PC-9 (cell line): ENCODE results near the gene CCDC102B. TPM values are rescaled to one million over a fixed set of nuclear protein-coding genes. Genes with fewer than 3 reads are reported as not detected.

Experiments
- BruUV-seq: library from RNA; stranded (reverse); fragments of 400-500 nt; replicated peaks from 2 replicates; lab custom pipeline; 2021; lab: Mats Ljungman, UMichigan
- CTCF ChIA-PET: fragments of 300-600 bp; sonication (Branson Sonifier 250); formaldehyde crosslinking; loops from one replicate; lab custom pipeline; 2022; ENCODE audit warnings: antibody characterized with exemption; lab: Charles Lee
- POLR2A ChIA-PET: fragments of 300-600 bp; sonication (Branson Sonifier 250); formaldehyde crosslinking; loops from one replicate; lab custom pipeline; 2022; ENCODE audit warnings: antibody characterized with exemption; ENCODE audit not compliant: unreplicated experiment; lab: Charles Lee
- DNase-seq, 2 experiments: peaks; one replicate each; pipeline versions ENCODE4 v3.0.0 to v3.0.0-alpha.2; 2015 to 2022; ENCODE audit warnings: mixed read lengths in 1 of 2
- H2AFZ ChIP-seq: fragments of 200-600 bp; sonication (generic); 2 replicates; pipeline ENCODE4 v1.8.1; 2017; ENCODE audit warnings: antibody characterized with exemption
- H3F3A ChIP-seq: fragments of 200-600 bp; sonication (generic); 2 replicates; pipeline ENCODE4 v1.8.1; 2017; ENCODE audit warnings: antibody characterized with exemption, mild to moderate bottlenecking, low read depth; ENCODE audit not compliant: insufficient read depth
- H3K27ac ChIP-seq: fragments of 200-600 bp; sonication (generic); 2 replicates; pipeline ENCODE4 v1.6.1; 2016; ENCODE audit warnings: mixed run types
- H3K27me3 ChIP-seq: fragments of 200-600 bp; sonication (generic); 2 replicates; pipeline ENCODE4 v1.6.1; 2016; ENCODE audit warnings: low read depth, mixed run types; ENCODE audit not compliant: insufficient read depth
- H3K36me3 ChIP-seq: fragments of 200-600 bp; sonication (generic); 2 replicates; pipeline ENCODE4 v1.6.1; 2016; ENCODE audit warnings: low read depth, mixed run types
- H3K4me1 ChIP-seq: fragments of 200-600 bp; sonication (generic); replicated peaks from 2 replicates; pipeline ENCODE4 v1.6.1; 2016; ENCODE audit warnings: mixed run types; ENCODE audit not compliant: insufficient read depth
- H3K4me2 ChIP-seq: fragments of 200-600 bp; sonication (generic); 2 replicates; pipeline ENCODE4 v1.6.1; 2017; ENCODE audit warnings: mixed run types
- H3K4me3 ChIP-seq: fragments of 200-600 bp; sonication (generic); 2 replicates; pipeline ENCODE4 v1.6.1; 2016; ENCODE audit warnings: mixed run types
- H3K79me2 ChIP-seq: fragments of 200-600 bp; sonication (generic); 2 replicates; pipeline ENCODE4 v1.6.1; 2017; ENCODE audit warnings: low read depth, mixed run types
- H3K9me2 ChIP-seq: fragments of 200-600 bp; sonication (generic); 2 replicates; pipeline ENCODE4 v1.8.1; 2017; ENCODE audit warnings: mild to moderate bottlenecking; ENCODE audit not compliant: insufficient read depth
- H3K9me3 ChIP-seq: fragments of 200-600 bp; sonication (generic); 2 replicates; pipeline ENCODE4 v1.8.1; 2016; ENCODE audit warnings: low read depth; ENCODE audit not compliant: insufficient read depth
- H4K20me1 ChIP-seq: fragments of 200-600 bp; sonication (generic); 2 replicates; pipeline ENCODE4 v1.8.1; 2017; ENCODE audit not compliant: insufficient read depth
- EZH2 ChIP-seq: fragments of 200-600 bp; sonication (generic); IDR thresholded peaks from 2 replicates; pipeline ENCODE4 v1.8.0; 2017; ENCODE audit warnings: antibody characterized with exemption, low read depth
- intact Hi-C: fragments of 100-400 bp; cut with micrococcal nuclease; formaldehyde crosslinking; loops from one replicate; pipeline ENCODE4 v1.10.0; 2022; ENCODE audit not compliant: unreplicated experiment
- total RNA-seq: library from RNA; stranded (reverse); gene quantifications from 2 replicates; pipeline ENCODE4 v1.2.3, GENCODE V29; 2021
- TF ChIP-seq, protein P1 (sequence below): fragments of 200-600 bp; sonication (generic); conservative IDR thresholded peaks from 2 replicates; pipeline ENCODE4 v1.6.1; 2017; ENCODE audit warnings: mixed run types, antibody characterized with exemption, mild to moderate bottlenecking, moderate library complexity

The CCDC102B gene
- total RNA-seq, 1 experiment from 2014 or later: 1.9 TPM

DNA sequence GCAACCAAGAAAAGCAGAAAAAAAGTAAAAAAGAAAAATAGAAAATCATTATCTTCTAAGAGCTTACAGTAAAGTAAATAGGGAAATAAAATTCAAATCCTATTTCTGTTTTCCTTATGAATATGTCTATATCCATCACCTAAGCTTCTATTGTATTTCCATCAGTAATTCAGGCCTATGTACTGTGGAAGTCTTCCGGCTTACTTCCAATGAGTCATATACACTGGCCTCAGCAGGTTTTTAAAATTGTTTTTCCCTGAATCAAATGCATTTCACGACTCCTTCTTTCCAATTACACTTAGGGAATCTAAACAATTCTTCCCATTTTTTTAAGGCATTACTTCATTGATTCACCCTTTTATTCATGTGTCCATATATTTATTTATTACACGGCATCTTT is 164.7 kb downstream of the CCDC102B start:
- Histone ChIP-seq H3K4me3 (no peak overlapping the region), H3K36me3 (no peaks in the 10 kb centered on the region), H4K20me1 (no peaks in the 10 kb centered on the region), H3K27ac (no peak overlapping the region), H2AFZ (no peak overlapping the region), H3K4me2 (no peak overlapping the region), H3K9me2 (0 out of 2 replicates have a peak, but pooled peaks cover 5% of the 10 kb centered on the region), H3K27me3 (no peaks in the 10 kb centered on the region), H3K79me2 (no peaks in the 10 kb centered on the region), H3K9me3 (no peaks in the 10 kb centered on the region), H3K4me1 (no peaks in the 10 kb centered on the region), H3F3A (no peaks in the 10 kb centered on the region)
- CTCF ChIA-PET: no interaction called here
- intact Hi-C loops: no loop called here
- no TSS peak for BruUV-seq
- TF ChIP-seq, protein P1, sequence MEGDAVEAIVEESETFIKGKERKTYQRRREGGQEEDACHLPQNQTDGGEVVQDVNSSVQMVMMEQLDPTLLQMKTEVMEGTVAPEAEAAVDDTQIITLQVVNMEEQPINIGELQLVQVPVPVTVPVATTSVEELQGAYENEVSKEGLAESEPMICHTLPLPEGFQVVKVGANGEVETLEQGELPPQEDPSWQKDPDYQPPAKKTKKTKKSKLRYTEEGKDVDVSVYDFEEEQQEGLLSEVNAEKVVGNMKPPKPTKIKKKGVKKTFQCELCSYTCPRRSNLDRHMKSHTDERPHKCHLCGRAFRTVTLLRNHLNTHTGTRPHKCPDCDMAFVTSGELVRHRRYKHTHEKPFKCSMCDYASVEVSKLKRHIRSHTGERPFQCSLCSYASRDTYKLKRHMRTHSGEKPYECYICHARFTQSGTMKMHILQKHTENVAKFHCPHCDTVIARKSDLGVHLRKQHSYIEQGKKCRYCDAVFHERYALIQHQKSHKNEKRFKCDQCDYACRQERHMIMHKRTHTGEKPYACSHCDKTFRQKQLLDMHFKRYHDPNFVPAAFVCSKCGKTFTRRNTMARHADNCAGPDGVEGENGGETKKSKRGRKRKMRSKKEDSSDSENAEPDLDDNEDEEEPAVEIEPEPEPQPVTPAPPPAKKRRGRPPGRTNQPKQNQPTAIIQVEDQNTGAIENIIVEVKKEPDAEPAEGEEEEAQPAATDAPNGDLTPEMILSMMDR: no peak
- no peak for TF ChIP-seq EZH2
- POLR2A ChIA-PET: no interaction called here
- no peak for DNase-seq

DNA sequence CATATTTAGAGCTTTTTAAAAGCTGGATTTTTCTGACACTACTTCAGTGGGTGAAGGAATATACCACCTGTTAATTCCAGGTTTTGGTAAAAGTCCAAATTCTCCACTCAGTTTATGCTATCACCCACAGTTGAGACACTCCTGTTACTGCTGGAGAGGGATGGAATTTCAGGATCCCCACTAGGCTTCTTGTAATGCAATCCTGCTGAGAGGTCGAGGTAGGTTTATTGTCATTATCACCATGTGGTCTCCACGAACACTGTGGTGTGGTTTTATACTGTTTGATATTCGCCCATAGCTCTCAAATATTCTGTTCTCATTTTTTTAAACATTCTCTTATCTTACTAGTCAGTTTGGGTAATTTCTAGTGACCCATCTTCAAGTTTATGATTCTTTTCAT is 167.9 kb downstream of the CCDC102B start:
- no peaks in the 10 kb centered on the region for H3K4me1 ChIP-seq
- intact Hi-C loops: no loop called here
- no peak overlapping the region for H3K4me3 ChIP-seq
- no peaks in the 10 kb centered on the region for H3K79me2 ChIP-seq
- H2AFZ ChIP-seq: no peak overlapping the region
- no peaks in the 10 kb centered on the region for H3K27me3 ChIP-seq
- H3K36me3 ChIP-seq: no peaks in the 10 kb centered on the region
- H3K9me2 ChIP-seq: 0 out of 2 replicates have a peak, but pooled peaks cover 5% of the 10 kb centered on the region
- no peaks in the 10 kb centered on the region for H4K20me1 ChIP-seq
- POLR2A ChIA-PET: no interaction called here
- BruUV-seq: no TSS peak
- TF ChIP-seq EZH2: no peak
- TF ChIP-seq, protein P1: no peak
- H3F3A ChIP-seq: no peaks in the 10 kb centered on the region
- DNase-seq: no peak
- H3K9me3 ChIP-seq: no peaks in the 10 kb centered on the region
- H3K4me2 ChIP-seq: no peak overlapping the region
- CTCF ChIA-PET: no interaction called here
- H3K27ac ChIP-seq: no peak overlapping the region

DNA sequence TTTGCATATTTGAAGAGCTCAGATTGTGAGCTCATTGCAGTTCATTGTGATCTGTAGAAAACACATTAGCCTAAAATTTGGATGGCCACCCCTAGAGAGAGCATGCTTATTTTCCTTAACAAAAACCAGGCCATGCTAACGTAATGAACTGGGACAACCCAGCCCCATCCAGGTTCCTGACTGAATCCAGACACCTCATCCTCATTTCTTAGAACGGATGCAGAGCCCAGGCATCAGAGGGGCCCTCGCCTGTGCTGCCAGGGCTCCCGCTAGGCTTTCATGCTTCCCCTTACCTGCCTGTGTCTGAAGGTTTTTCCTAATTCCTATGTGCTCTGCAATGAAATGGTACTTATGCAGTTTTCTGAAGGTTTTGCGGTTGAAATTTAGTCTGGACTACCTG is 171.1 kb downstream of the CCDC102B start:
- no peak for DNase-seq
- no peaks in the 10 kb centered on the region for H3K27me3 ChIP-seq
- no peaks in the 10 kb centered on the region for H3K9me2 ChIP-seq
- H3F3A ChIP-seq: no peaks in the 10 kb centered on the region
- H2AFZ ChIP-seq: no peak overlapping the region
- H3K79me2 ChIP-seq: no peaks in the 10 kb centered on the region
- no peaks in the 10 kb centered on the region for H3K9me3 ChIP-seq
- no peak overlapping the region for H3K4me3 ChIP-seq
- ChIA-PET POLR2A (no interaction called here), CTCF (no interaction called here)
- TF ChIP-seq, protein P1: no peak
- no peak for TF ChIP-seq EZH2
- BruUV-seq: no TSS peak
- no peak overlapping the region for H3K27ac ChIP-seq
- no peaks in the 10 kb centered on the region for H4K20me1 ChIP-seq
- H3K4me1 ChIP-seq: no peaks in the 10 kb centered on the region
- no peaks in the 10 kb centered on the region for H3K36me3 ChIP-seq
- H3K4me2 ChIP-seq: no peak overlapping the region
- intact Hi-C loops: no loop called here
